ENCODE data around the gene ZNF12.
"Not testable (repeated sequence)": the region's sequence is repeated elsewhere in the genome, so short reads cannot be mapped to it uniquely, and the experiment has no call there.

The ZNF12 gene

DNA sequence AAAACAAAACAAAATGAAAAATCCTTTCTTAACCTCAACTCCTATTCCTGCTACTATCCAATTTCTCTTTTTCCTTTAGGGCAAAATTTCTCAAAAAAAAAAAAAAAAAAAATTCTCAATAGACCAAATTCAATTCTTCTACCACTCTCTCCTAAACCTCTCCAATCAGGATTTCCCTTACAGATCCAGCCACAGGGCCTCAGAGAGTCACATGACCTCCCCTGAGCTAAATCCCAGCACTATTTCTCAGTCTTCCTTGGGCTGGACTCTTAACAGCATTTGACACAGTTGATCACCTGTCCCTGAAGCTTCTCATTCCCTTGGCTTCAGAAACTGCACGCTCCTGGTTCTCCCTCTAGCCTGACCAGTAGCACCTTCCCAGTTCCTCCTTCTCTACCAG lies 4.9 kb downstream of the ZNF12 start:
- H3K27me3 ChIP-seq (ENCODE audit: control insufficient read depth in 5 of 5, insufficient read depth in 4 of 5, low read length in 5 of 5) = no peaks in the 10 kb centered on the region
- H3K27ac ChIP-seq (ENCODE audit: low read depth, low read length) = no peak overlapping the region
- peaks cover 21 to 63% (median 56%) of the 10 kb centered on the region in 5 donors for H3K36me3 ChIP-seq (ENCODE audit: control insufficient read depth in 5 of 5, insufficient read depth in 5 of 5, low read length in 5 of 5)
- peaks cover 6 to 28% (median 20%) of the 10 kb centered on the region in 5 donors for H3K4me1 ChIP-seq (ENCODE audit: control insufficient read depth in 5 of 5, insufficient read depth in 5 of 5, low read length in 5 of 5)
- peaks cover 19 to 38% (median 25%) of the 10 kb centered on the region in 5 donors for H3K9me3 ChIP-seq (ENCODE audit: control insufficient read depth in 5 of 5, low read length in 5 of 5)
- H3K4me3 ChIP-seq (ENCODE audit: low read depth in 1 of 5, low read length in 5 of 5) = no peak overlapping the region
- no peak overlapping the region for H3K9ac ChIP-seq (ENCODE audit: low read length in 5 of 5)

DNA sequence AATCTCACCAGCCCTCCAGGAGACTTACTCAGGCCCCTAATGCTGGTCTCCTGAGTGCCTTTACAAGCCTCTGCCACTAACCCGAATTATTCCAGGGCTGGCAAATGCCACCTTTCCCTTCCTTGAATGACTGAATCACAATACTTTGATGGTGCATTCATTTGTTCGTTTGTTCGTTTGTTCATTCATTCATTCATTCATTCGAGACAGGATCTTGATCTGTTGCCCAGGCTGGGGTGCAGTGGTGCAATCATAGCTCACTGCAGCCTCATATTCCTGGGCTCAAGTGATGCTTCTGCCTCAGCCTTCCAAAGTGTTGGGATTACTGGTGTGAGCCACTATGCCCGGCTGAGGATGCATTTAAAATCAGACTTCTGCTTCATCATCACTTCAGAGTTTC lies 6.0 kb downstream of the ZNF12 start:
- Histone ChIP-seq H3K27ac (ENCODE audit: low read depth, low read length) (no peak overlapping the region), H3K36me3 (ENCODE audit: control insufficient read depth in 5 of 5, insufficient read depth in 5 of 5, low read length in 5 of 5) (peaks cover 32 to 74% (median 67%) of the 10 kb centered on the region in 5 donors), H3K4me3 (ENCODE audit: low read depth in 1 of 5, low read length in 5 of 5) (no peak overlapping the region), H3K27me3 (ENCODE audit: control insufficient read depth in 5 of 5, insufficient read depth in 4 of 5, low read length in 5 of 5) (no peaks in the 10 kb centered on the region), H3K4me1 (ENCODE audit: control insufficient read depth in 5 of 5, insufficient read depth in 5 of 5, low read length in 5 of 5) (peaks cover 4 to 24% (median 16%) of the 10 kb centered on the region in 5 donors), H3K9ac (ENCODE audit: low read length in 5 of 5) (no peak overlapping the region), H3K9me3 (ENCODE audit: control insufficient read depth in 5 of 5, low read length in 5 of 5) (peaks cover 28 to 49% (median 35%) of the 10 kb centered on the region in 5 donors)

DNA sequence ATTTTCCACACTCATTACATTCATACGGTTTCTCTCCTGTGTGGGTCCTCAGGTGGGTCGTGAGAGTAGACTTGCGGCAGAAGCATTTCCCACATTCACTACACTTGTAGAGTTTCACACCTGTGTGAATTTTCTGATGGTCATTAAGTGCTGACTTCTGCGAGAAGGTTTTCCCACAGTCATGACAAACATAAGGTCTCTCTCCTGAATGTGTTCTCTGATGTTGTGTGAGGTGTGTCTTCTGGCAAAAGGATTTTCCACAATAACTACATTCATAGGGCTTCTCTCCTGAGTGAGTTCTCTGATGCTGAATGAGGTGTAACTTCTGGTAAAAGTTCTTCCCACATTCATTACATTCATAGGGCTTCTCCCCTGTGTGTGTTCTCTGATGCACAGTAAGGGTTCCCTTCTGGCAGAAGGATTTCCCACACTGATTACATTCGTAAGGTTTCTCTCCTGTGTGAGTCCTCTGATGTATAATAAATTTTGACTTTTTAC lies 15.1 kb downstream of the ZNF12 start:
- peaks cover 0 to 5% (median 0%) of the 10 kb centered on the region in 5 donors for H3K4me1 ChIP-seq (ENCODE audit: control insufficient read depth in 5 of 5, insufficient read depth in 5 of 5, low read length in 5 of 5)
- H3K9ac ChIP-seq (ENCODE audit: low read length in 5 of 5) = peak overlapping the region in 1 of 5 donors; percentile 85
- peaks cover 86 to 98% (median 87%) of the 10 kb centered on the region in 5 donors for H3K36me3 ChIP-seq (ENCODE audit: control insufficient read depth in 5 of 5, insufficient read depth in 5 of 5, low read length in 5 of 5)
- no peaks in the 10 kb centered on the region for H3K27me3 ChIP-seq (ENCODE audit: control insufficient read depth in 5 of 5, insufficient read depth in 4 of 5, low read length in 5 of 5)
- no peak overlapping the region for H3K27ac ChIP-seq (ENCODE audit: low read depth, low read length)
- H3K9me3 ChIP-seq (ENCODE audit: control insufficient read depth in 5 of 5, low read length in 5 of 5) = peaks cover 86 to 100% (median 99%) of the 10 kb centered on the region in 5 donors
- peak overlapping the region; percentile 2 to 63 (median 58) for H3K4me3 ChIP-seq (ENCODE audit: low read depth in 1 of 5, low read length in 5 of 5)

DNA sequence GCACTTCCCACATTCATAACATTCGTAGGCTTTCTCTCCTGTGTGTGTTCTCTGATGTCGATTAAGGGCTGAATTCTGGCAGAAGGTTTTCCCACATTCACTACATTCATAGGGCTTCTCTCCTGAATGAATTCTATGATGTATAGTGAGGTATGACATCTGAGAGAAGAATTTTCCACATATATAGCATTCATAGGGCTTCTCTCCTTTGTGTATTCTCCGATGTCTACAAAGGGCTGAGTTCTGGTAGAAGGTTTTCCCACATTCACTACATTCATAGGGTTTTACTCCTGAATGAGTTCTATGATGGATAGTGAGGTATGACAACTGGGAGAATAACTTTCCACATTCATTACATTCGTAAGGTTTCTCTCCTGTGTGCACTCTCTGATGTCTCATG lies 15.6 kb downstream of the ZNF12 start:
- Histone ChIP-seq H3K9me3 (ENCODE audit: control insufficient read depth in 5 of 5, low read length in 5 of 5) (peaks cover 85 to 100% (median 99%) of the 10 kb centered on the region in 5 donors), H3K4me3 (ENCODE audit: low read depth in 1 of 5, low read length in 5 of 5) (peak overlapping the region; percentile 2 to 63 (median 58)), H3K27me3 (ENCODE audit: control insufficient read depth in 5 of 5, insufficient read depth in 4 of 5, low read length in 5 of 5) (no peaks in the 10 kb centered on the region), H3K4me1 (ENCODE audit: control insufficient read depth in 5 of 5, insufficient read depth in 5 of 5, low read length in 5 of 5) (peaks cover 0 to 5% (median 0%) of the 10 kb centered on the region in 5 donors), H3K27ac (ENCODE audit: low read depth, low read length) (no peak overlapping the region), H3K36me3 (ENCODE audit: control insufficient read depth in 5 of 5, insufficient read depth in 5 of 5, low read length in 5 of 5) (peaks cover 83 to 97% (median 84%) of the 10 kb centered on the region in 5 donors), H3K9ac (ENCODE audit: low read length in 5 of 5) (no peak overlapping the region)

DNA sequence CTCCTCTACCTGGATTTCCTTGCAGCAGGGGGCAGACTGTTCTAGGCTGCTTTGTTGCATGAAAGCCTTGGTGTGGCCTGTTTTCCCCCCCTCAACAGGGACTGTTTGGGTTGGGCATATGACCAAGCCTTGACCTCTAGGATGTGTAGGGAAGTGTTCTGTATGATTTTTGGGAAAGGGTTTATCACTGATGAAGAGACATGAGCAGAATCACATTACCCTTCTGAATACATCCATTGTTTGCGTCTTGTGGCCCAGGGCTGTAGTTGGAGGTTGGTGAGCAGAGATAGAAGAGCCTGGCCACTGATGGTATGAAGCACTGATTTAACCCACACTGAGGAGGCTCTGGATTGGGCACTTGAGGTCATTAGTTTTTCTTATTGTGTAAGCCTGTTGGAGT lies 26.6 kb downstream of the ZNF12 start:
- Histone ChIP-seq H3K4me3 (ENCODE audit: low read depth in 1 of 5, low read length in 5 of 5) (peak overlapping the region in 3 of 5 donors; percentile 20 to 48 (median 30)), H3K9me3 (ENCODE audit: control insufficient read depth in 5 of 5, low read length in 5 of 5) (peaks cover 41 to 97% (median 90%) of the 10 kb centered on the region in 5 donors), H3K9ac (ENCODE audit: low read length in 5 of 5) (no peak overlapping the region), H3K27me3 (ENCODE audit: control insufficient read depth in 5 of 5, insufficient read depth in 4 of 5, low read length in 5 of 5) (no peaks in the 10 kb centered on the region), H3K27ac (ENCODE audit: low read depth, low read length) (no peak overlapping the region), H3K36me3 (ENCODE audit: control insufficient read depth in 5 of 5, insufficient read depth in 5 of 5, low read length in 5 of 5) (peaks cover 0 to 9% (median 0%) of the 10 kb centered on the region in 5 donors), H3K4me1 (ENCODE audit: control insufficient read depth in 5 of 5, insufficient read depth in 5 of 5, low read length in 5 of 5) (no peaks in the 10 kb centered on the region)

DNA sequence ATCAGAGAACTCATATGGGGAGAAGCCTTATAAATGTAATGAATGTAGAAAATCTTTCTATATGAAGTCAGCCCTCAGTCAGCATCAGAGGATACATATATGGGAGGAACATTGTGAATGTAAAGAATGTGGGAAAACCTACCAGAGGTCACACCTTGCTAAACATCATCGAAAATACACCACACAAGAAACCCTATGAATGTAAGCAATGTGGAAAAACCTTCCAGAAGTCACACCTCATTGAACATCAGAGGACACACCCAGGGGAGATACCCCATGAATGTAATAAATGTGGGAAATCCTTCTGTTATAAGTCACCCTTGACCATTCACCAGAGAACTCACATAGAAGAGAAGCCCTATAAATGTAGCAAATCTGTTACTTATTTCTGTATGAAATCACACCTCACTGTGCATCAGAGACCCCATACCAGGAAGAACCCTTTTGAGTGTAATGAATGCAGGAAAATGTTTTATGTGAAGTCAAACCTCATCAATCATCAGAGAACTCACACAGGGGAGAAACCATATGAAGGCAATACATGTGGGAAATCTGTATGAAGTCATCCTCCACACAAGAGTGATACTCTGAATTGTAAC lies 30.8 kb downstream of the ZNF12 start:
- Histone ChIP-seq H3K27ac (ENCODE audit: low read depth, low read length) (no peak overlapping the region), H3K36me3 (ENCODE audit: control insufficient read depth in 5 of 5, insufficient read depth in 5 of 5, low read length in 5 of 5) (peaks cover 0 to 5% (median 0%) of the 10 kb centered on the region in 5 donors), H3K9me3 (ENCODE audit: control insufficient read depth in 5 of 5, low read length in 5 of 5) (peaks cover 45 to 84% (median 78%) of the 10 kb centered on the region in 5 donors), H3K4me3 (ENCODE audit: low read depth in 1 of 5, low read length in 5 of 5) (peak overlapping the region in 2 of 5 donors; percentile 23 to 44), H3K27me3 (ENCODE audit: control insufficient read depth in 5 of 5, insufficient read depth in 4 of 5, low read length in 5 of 5) (no peaks in the 10 kb centered on the region), H3K9ac (ENCODE audit: low read length in 5 of 5) (no peak overlapping the region), H3K4me1 (ENCODE audit: control insufficient read depth in 5 of 5, insufficient read depth in 5 of 5, low read length in 5 of 5) (no peaks in the 10 kb centered on the region)

DNA sequence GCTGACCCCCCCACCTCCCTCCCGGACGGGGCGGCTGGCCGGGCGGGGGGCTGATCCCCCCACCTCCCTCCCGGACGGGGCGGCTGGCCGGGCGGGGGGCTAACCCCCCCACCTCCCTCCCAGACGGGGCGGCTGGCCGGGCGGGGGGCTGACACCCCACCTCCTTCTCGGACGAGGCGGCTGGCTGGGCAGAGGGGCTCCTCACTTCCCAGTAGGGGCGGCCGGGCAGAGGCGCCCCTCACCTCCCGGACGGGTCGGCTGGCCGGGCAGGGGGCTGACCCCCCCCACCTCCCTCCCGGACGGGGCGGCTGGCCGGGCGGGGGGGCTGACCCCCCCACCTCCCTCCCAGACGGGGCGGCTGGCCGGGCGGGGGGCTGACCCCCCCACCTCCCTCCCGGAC lies 35.9 kb downstream of the ZNF12 start:
- H3K36me3 ChIP-seq (ENCODE audit: control insufficient read depth in 5 of 5, insufficient read depth in 5 of 5, low read length in 5 of 5); H3K27me3 ChIP-seq (ENCODE audit: control insufficient read depth in 5 of 5, insufficient read depth in 4 of 5, low read length in 5 of 5); H3K4me3 ChIP-seq (ENCODE audit: low read depth in 1 of 5, low read length in 5 of 5); H3K27ac ChIP-seq (ENCODE audit: low read depth, low read length); H3K9ac ChIP-seq (ENCODE audit: low read length in 5 of 5); H3K4me1 ChIP-seq (ENCODE audit: control insufficient read depth in 5 of 5, insufficient read depth in 5 of 5, low read length in 5 of 5): not testable (repeated sequence)
- peaks cover 24 to 49% (median 46%) of the 10 kb centered on the region in 5 donors for H3K9me3 ChIP-seq (ENCODE audit: control insufficient read depth in 5 of 5, low read length in 5 of 5)

DNA sequence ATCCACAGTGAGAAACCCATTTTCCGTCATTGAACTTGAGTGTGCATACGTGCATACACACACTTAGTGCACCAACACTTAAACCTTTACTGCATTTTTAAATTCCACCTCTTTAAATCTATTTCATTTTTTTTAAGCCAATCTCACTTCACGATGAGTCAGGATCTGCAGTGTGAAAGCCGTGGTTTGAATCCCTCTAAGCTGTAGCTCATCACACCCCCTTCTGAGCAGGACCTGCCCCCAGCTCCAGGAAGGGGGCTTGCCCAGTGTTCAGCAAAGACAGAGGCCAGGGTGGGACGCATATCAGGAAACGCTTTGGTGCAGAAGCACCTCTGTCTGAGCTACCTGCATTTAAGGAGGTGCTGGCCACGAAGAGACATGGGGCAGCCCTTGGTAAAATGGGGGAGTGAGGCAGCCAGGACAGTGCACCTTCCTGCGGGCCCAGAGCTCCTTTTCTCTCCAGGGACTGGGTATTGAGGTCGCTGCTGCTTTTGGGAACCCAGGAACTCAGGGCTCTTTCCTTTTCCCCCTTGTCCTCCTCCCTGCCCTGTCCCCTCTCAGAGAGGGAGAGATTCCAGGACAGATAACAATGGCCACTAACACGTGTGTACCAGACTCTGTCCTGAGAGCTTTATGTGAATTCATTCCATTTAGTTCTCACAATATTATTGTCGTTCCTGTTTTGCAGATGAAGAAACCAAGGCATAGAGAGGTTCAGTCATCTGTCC lies 48.0 kb downstream of the ZNF12 start:
- Histone ChIP-seq H3K27me3 (ENCODE audit: control insufficient read depth in 5 of 5, insufficient read depth in 4 of 5, low read length in 5 of 5) (peaks cover 0 to 9% (median 3%) of the 10 kb centered on the region in 5 donors), H3K9ac (ENCODE audit: low read length in 5 of 5) (no peak overlapping the region), H3K36me3 (ENCODE audit: control insufficient read depth in 5 of 5, insufficient read depth in 5 of 5, low read length in 5 of 5) (peaks cover 0 to 24% (median 17%) of the 10 kb centered on the region in 5 donors), H3K4me3 (ENCODE audit: low read depth in 1 of 5, low read length in 5 of 5) (no peak overlapping the region), H3K27ac (ENCODE audit: low read depth, low read length) (no peak overlapping the region), H3K4me1 (ENCODE audit: control insufficient read depth in 5 of 5, insufficient read depth in 5 of 5, low read length in 5 of 5) (peaks cover 0 to under 1% (median 0%) of the 10 kb centered on the region in 5 donors), H3K9me3 (ENCODE audit: control insufficient read depth in 5 of 5, low read length in 5 of 5) (no peaks in the 10 kb centered on the region)

DNA sequence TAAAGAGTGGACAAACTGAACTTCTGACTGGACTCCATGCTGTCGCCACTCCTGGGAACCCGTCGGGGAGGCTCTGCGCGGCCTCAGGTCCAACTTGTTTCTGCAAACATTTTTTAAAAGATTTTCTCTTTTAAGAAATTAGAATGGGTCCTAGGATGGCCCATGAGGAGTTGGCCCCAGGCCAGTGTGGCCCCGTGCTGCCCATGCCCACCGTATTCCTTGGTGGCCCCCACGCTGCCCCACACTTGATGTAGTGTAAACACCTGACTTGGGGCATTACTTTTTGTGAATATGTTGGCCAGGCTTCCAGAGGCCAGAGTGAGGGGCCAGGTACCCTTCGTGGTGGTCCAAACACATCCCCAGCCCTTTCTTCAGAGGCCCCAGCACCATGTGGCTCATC lies 50.3 kb downstream of the ZNF12 start:
- H3K27ac ChIP-seq (ENCODE audit: low read depth, low read length) = no peak overlapping the region
- no peak overlapping the region for H3K4me3 ChIP-seq (ENCODE audit: low read depth in 1 of 5, low read length in 5 of 5)
- H3K27me3 ChIP-seq (ENCODE audit: control insufficient read depth in 5 of 5, insufficient read depth in 4 of 5, low read length in 5 of 5) = peaks cover 0 to 9% (median 3%) of the 10 kb centered on the region in 5 donors
- H3K9me3 ChIP-seq (ENCODE audit: control insufficient read depth in 5 of 5, low read length in 5 of 5) = peaks cover 0 to 4% (median 0%) of the 10 kb centered on the region in 5 donors
- peaks cover 0 to 47% (median 33%) of the 10 kb centered on the region in 5 donors for H3K36me3 ChIP-seq (ENCODE audit: control insufficient read depth in 5 of 5, insufficient read depth in 5 of 5, low read length in 5 of 5)
- no peaks in the 10 kb centered on the region for H3K4me1 ChIP-seq (ENCODE audit: control insufficient read depth in 5 of 5, insufficient read depth in 5 of 5, low read length in 5 of 5)
- H3K9ac ChIP-seq (ENCODE audit: low read length in 5 of 5) = no peak overlapping the region

Measured in subcutaneous abdominal adipose tissue (tissue), 5 donors.